HG02884 (cell line): ENCODE results near the gene RUNX3.

Experiments used
- ATAC-seq: cut with Tn5 transposase; IDR thresholded peaks from one replicate; pipeline ENCODE4 v1.9.1; 2021; ENCODE audit warnings: mild to moderate bottlenecking, moderate library complexity; ENCODE audit not compliant: unreplicated experiment

The RUNX3 gene

GRCh38 chr1:24903955-24904730 is 25.9 kb downstream of the RUNX3 start:
- no peak for ATAC-seq

GRCh38 chr1:24903560-24903954 is 26.5 kb downstream of the RUNX3 start:
- no peak for ATAC-seq

GRCh38 chr1:24903011-24903461 is 27.0 kb downstream of the RUNX3 start:
- no peak for ATAC-seq

GRCh38 chr1:24902471-24902891 is 27.6 kb downstream of the RUNX3 start:
- ATAC-seq = no peak

- ATAC-seq = no peak
Observed at GRCh38 chr1:24901791-24902470, 28.1 kb downstream of the RUNX3 start.

GRCh38 chr1:24900985-24901781 is 28.9 kb downstream of the RUNX3 start:
- no peak for ATAC-seq

GRCh38 chr1:24900486-24900849 is 29.6 kb downstream of the RUNX3 start:
- ATAC-seq = no peak

- ATAC-seq = no peak
Observed at GRCh38 chr1:24899581-24900485, 30.2 kb downstream of the RUNX3 start.

- no peak for ATAC-seq
Observed at GRCh38 chr1:24898909-24899439, 31.1 kb downstream of the RUNX3 start.

- ATAC-seq = no peak
Observed at GRCh38 chr1:24898152-24898908, 31.7 kb downstream of the RUNX3 start.

- no peak for ATAC-seq
Observed at GRCh38 chr1:24897263-24898151, 32.6 kb downstream of the RUNX3 start.

GRCh38 chr1:24896596-24897262 is 33.3 kb downstream of the RUNX3 start:
- ATAC-seq = no peak

- no peak for ATAC-seq
Observed at GRCh38 chr1:24896176-24896575, 33.9 kb downstream of the RUNX3 start.

GRCh38 chr1:24895511-24895910 is 34.6 kb downstream of the RUNX3 start:
- no peak for ATAC-seq

- ATAC-seq = no peak
Observed at GRCh38 chr1:24894002-24894401, 36.1 kb downstream of the RUNX3 start.

GRCh38 chr1:24893431-24893830 is 36.6 kb downstream of the RUNX3 start:
- no peak for ATAC-seq

GRCh38 chr1:24892188-24893153 is 37.6 kb downstream of the RUNX3 start:
- no peak for ATAC-seq
